OCI-LY1 (cell line): ENCODE data around the gene SLC3A2.

Experiments
- CTCF ChIP-seq: fragments of 200-600 bp; sonication (generic), shearing (Covaris generic); IDR thresholded peaks from 2 replicates; pipeline ENCODE4 v1.5.1; 2017; ENCODE audit warnings: mild to moderate bottlenecking, antibody characterized with exemption, low read length, moderate library complexity, mixed read lengths
- EZH2 ChIP-seq: fragments of 200-600 bp; sonication (generic), shearing (Covaris generic); IDR thresholded peaks from 2 replicates; pipeline ENCODE4 v1.8.0; 2017; ENCODE audit warnings: borderline replicate concordance, mixed run types, mild to moderate bottlenecking, antibody characterized with exemption, low read length, moderate library complexity, mixed read lengths

- TF ChIP-seq CTCF (no peak), EZH2 (no peak)
Observed at GRCh38 chr11:62930157-62930556, 49.5 kb downstream of the SLC3A2 start.
